H9 (cell line): ENCODE results near the gene CD47. TPM values are rescaled to one million over a fixed set of nuclear protein-coding genes. Genes with fewer than 3 reads are reported as not detected.

Experiments used
- DNase-seq: peaks from one replicate; pipeline ENCODE4 v3.0.0-alpha.2; 2017
- H2AFZ ChIP-seq: one replicate; pipeline ENCODE4 v1.6.1; 2013; ENCODE audit warnings: mild to moderate bottlenecking, low read length, control low read depth, moderate library complexity
- H2AK5ac ChIP-seq: 2 replicates; pipeline ENCODE4 v1.6.1; 2013; ENCODE audit warnings: low read length, control low read depth, mixed read lengths; ENCODE audit not compliant: insufficient read length
- H2BK120ac ChIP-seq: one replicate; pipeline ENCODE4 v1.6.1; 2013; ENCODE audit warnings: low read depth, mild to moderate bottlenecking, low read length, control low read depth, inconsistent platforms; ENCODE audit not compliant: poor library complexity, severe bottlenecking
- H2BK12ac ChIP-seq: 2 replicates; pipeline ENCODE4 v1.6.1; 2013; ENCODE audit warnings: low read length, control low read depth, mixed read lengths, low read depth; ENCODE audit not compliant: insufficient read length
- H2BK15ac ChIP-seq: 2 replicates; pipeline ENCODE4 v1.6.1; 2013; ENCODE audit warnings: low read depth, low read length, control low read depth
- H2BK20ac ChIP-seq: one replicate; pipeline ENCODE4 v1.6.1; 2013; ENCODE audit warnings: low read depth, mild to moderate bottlenecking, low read length, control low read depth, inconsistent platforms; ENCODE audit not compliant: poor library complexity, severe bottlenecking
- H2BK5ac ChIP-seq: 2 replicates; pipeline ENCODE4 v1.6.1; 2013; ENCODE audit warnings: low read length, control low read depth, mixed read lengths; ENCODE audit not compliant: insufficient read length
- H3K14ac ChIP-seq: 2 replicates; pipeline ENCODE4 v1.6.1; 2013; ENCODE audit warnings: low read length, control low read depth; ENCODE audit not compliant: insufficient read depth
- H3K18ac ChIP-seq: 2 replicates; pipeline ENCODE4 v1.6.1; 2013; ENCODE audit warnings: low read depth, mild to moderate bottlenecking, mixed read lengths, low read length, control low read depth; ENCODE audit not compliant: insufficient read length
- H3K23ac ChIP-seq: 2 replicates; pipeline ENCODE4 v1.6.1; 2013; ENCODE audit warnings: low read length, control low read depth, mixed read lengths, low read depth; ENCODE audit not compliant: insufficient read length
- H3K23me2 ChIP-seq: 2 replicates; pipeline ENCODE4 v1.6.1; 2013; ENCODE audit warnings: low read depth, mild to moderate bottlenecking, mixed read lengths, low read length, control low read depth; ENCODE audit not compliant: insufficient read length, poor library complexity, severe bottlenecking
- H3K27ac ChIP-seq: 2 replicates; pipeline ENCODE4 v1.5.1; 2013; ENCODE audit warnings: low read length, control low read depth, mixed read lengths, low read depth; ENCODE audit not compliant: insufficient read length
- H3K27me3 ChIP-seq: 2 replicates; pipeline ENCODE4 v1.6.1; 2013; ENCODE audit warnings: low read length, control low read depth, inconsistent platforms; ENCODE audit not compliant: insufficient read depth
- H3K4ac ChIP-seq: 2 replicates; pipeline ENCODE4 v1.6.1; 2013; ENCODE audit warnings: low read depth, mild to moderate bottlenecking, control low read depth, inconsistent platforms, low read length, moderate library complexity
- H3K4me1 ChIP-seq: 2 replicates; pipeline ENCODE4 v1.6.1; 2013; ENCODE audit warnings: low read length, control low read depth, inconsistent platforms; ENCODE audit not compliant: insufficient read depth
- H3K4me2 ChIP-seq: 2 replicates; pipeline ENCODE4 v1.6.1; 2013; ENCODE audit warnings: low read length, control low read depth, mixed read lengths; ENCODE audit not compliant: insufficient read length, insufficient read depth
- H3K56ac ChIP-seq: 2 replicates; pipeline ENCODE4 v1.6.1; 2013; ENCODE audit warnings: low read depth, mild to moderate bottlenecking, mixed read lengths, low read length, control low read depth; ENCODE audit not compliant: insufficient read length
- H3K79me1 ChIP-seq: 2 replicates; pipeline ENCODE4 v1.6.1; 2013; ENCODE audit warnings: low read depth, mild to moderate bottlenecking, moderate library complexity, low read length, control low read depth, inconsistent platforms; ENCODE audit not compliant: insufficient read depth, poor library complexity, severe bottlenecking
- H3K79me2 ChIP-seq: 2 replicates; pipeline ENCODE4 v1.6.1; 2013; ENCODE audit warnings: low read length, control low read depth, inconsistent platforms; ENCODE audit not compliant: insufficient read depth
- H3K9ac ChIP-seq: 2 replicates; pipeline ENCODE4 v1.6.1; 2013; ENCODE audit warnings: low read length, control low read depth, mixed read lengths; ENCODE audit not compliant: insufficient read length; ENCODE audit errors: extremely low read depth
- H3K9me3 ChIP-seq: one replicate; pipeline ENCODE4 v1.6.1; 2013; ENCODE audit warnings: low read depth, low read length, inconsistent platforms; ENCODE audit not compliant: control insufficient read depth
- H3T11ph ChIP-seq: one replicate; pipeline ENCODE4 v1.6.1; 2013; ENCODE audit warnings: mild to moderate bottlenecking, low read length, control low read depth, inconsistent platforms
- H4K20me1 ChIP-seq: one replicate; pipeline ENCODE4 v1.6.1; 2013; ENCODE audit not compliant: control insufficient read depth, insufficient read length, insufficient read depth
- H4K5ac ChIP-seq: 2 replicates; pipeline ENCODE4 v1.6.1; 2013; ENCODE audit warnings: low read depth, mild to moderate bottlenecking, mixed read lengths, low read length, control low read depth; ENCODE audit not compliant: insufficient read length
- H4K8ac ChIP-seq: replicated peaks from 2 replicates; pipeline ENCODE4 v1.6.1; 2013; ENCODE audit warnings: low read length, control low read depth, mixed read lengths, low read depth; ENCODE audit not compliant: insufficient read length
- H4K91ac ChIP-seq: 2 replicates; pipeline ENCODE4 v1.6.1; 2013; ENCODE audit warnings: low read depth, mild to moderate bottlenecking, moderate library complexity, mixed read lengths, low read length, control low read depth; ENCODE audit not compliant: insufficient read length
- H3K27ac Mint-ChIP-seq, 3 experiments: 2 replicates in 2 of 3; 3 replicates in 1 of 3; pipeline ENCODE4 v1.8.0; 2020 to 2021; ENCODE audit warnings: mixed read lengths in 3 of 3, mild to moderate bottlenecking in 1 of 3, moderate library complexity in 1 of 3
- H3K27me3 Mint-ChIP-seq: 2 replicates; pipeline ENCODE4 v1.8.0; 2021; ENCODE audit warnings: low read depth, mild to moderate bottlenecking, moderate library complexity, mixed read lengths
- H3K36me3 Mint-ChIP-seq, 3 experiments: 2 replicates in 2 of 3; 3 replicates in 1 of 3; pipeline ENCODE4 v1.8.0; 2020 to 2021; ENCODE audit warnings: low read depth in 3 of 3, mixed read lengths in 3 of 3; ENCODE audit not compliant: insufficient read depth in 1 of 3
- H3K4me1 Mint-ChIP-seq, 2 experiments: 2 replicates each; pipeline ENCODE4 v1.8.0; 2020; ENCODE audit warnings: mixed read lengths in 2 of 2
- H3K4me3 Mint-ChIP-seq, 2 experiments: 2 replicates in 1 of 2; 3 replicates in 1 of 2; pipeline ENCODE4 v1.8.0; 2020 to 2021; ENCODE audit warnings: mild to moderate bottlenecking in 2 of 2, mixed read lengths in 2 of 2, moderate library complexity in 1 of 2
- H3K9me3 Mint-ChIP-seq, 2 experiments: 2 replicates in 1 of 2; 3 replicates in 1 of 2; pipeline ENCODE4 v1.8.0; 2020; ENCODE audit warnings: mild to moderate bottlenecking in 2 of 2, mixed read lengths in 2 of 2, moderate library complexity in 1 of 2
- WGBS: extraction: QIAGEN DNeasy Blood & Tissue Kit; methylation state at CpG from one replicate; pipeline ENCODE4 v1.1.7; 2013; ENCODE audit warnings: missing lambda C conversion rate, low lambda C conversion rate, mixed read lengths; ENCODE audit not compliant: insufficient read length; ENCODE audit errors: extremely low coverage; 5-methylcytosine and 5-hydroxymethylcytosine counted together
- total RNA-seq: library from RNA; stranded (reverse); gene quantifications from 2 replicates; pipeline ENCODE4 v1.2.1, GENCODE V29; 2021
- TF ChIP-seq, protein P1 (sequence below): fragments of 200-600 bp; sonication (generic); conservative IDR thresholded peaks from 3 replicates; pipeline ENCODE4 v1.8.0; 2021; ENCODE audit warnings: antibody characterized with exemption, mild to moderate bottlenecking

Gene CD47
- total RNA-seq, 1 experiment from 2014 or later, result 15.4 TPM

DNA sequence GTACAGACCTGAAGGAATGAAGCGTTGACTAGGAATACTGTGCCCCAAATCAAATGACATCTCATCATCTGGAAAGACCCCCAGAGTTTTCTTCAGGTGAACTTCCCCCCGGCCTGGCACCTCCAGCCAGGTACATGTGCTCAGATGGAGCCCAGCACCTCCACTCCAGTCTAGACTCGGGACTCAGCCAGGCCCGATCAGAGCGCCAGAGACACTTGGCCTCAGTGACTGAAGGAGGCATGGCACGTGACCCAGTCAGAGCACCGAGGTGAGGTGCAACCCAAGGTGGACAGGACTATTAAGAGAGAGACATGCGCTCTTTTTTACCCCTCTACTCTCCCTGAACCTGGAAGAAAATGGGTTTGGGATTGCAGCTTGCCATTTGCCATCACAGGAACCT is 48.5 kb downstream of the CD47 start:
- no peak overlapping the region for H2BK5ac ChIP-seq
- no peaks in the 10 kb centered on the region for H3K27me3 Mint-ChIP-seq
- H3K18ac ChIP-seq, result no peak overlapping the region
- no peaks in the 10 kb centered on the region for H3K36me3 Mint-ChIP-seq
- no peaks in the 10 kb centered on the region for H4K20me1 ChIP-seq
- H3K14ac ChIP-seq, result no peak overlapping the region; the same call in 1 of the 2 replicates
- H3K9ac ChIP-seq, result no peak overlapping the region
- H3K23ac ChIP-seq, result no peak overlapping the region
- H3K4me3 Mint-ChIP-seq, result no peak overlapping the region
- no peak overlapping the region for H2BK15ac ChIP-seq
- H3K27ac ChIP-seq, result no peak overlapping the region
- no peak overlapping the region for H3K4me2 ChIP-seq
- no peak overlapping the region for H3K4ac ChIP-seq
- peaks cover 3% of the 10 kb centered on the region; the same call in 1 of the 2 replicates for H3K4me1 ChIP-seq
- H2BK12ac ChIP-seq, result no peak overlapping the region
- H3K27me3 ChIP-seq, result no peaks in the 10 kb centered on the region
- H3K23me2 ChIP-seq, result no peaks in the 10 kb centered on the region
- H3K79me2 ChIP-seq, result no peaks in the 10 kb centered on the region
- H3K4me1 Mint-ChIP-seq, result peaks cover 8 to 15% of the 10 kb centered on the region in 2 experiments
- no peak overlapping the region for H2BK120ac ChIP-seq
- no peak for DNase-seq
- no peaks in the 10 kb centered on the region for H3K9me3 ChIP-seq
- no CpG with 5 or more reads among the region's 8 CpGs for WGBS
- TF ChIP-seq, protein P1, sequence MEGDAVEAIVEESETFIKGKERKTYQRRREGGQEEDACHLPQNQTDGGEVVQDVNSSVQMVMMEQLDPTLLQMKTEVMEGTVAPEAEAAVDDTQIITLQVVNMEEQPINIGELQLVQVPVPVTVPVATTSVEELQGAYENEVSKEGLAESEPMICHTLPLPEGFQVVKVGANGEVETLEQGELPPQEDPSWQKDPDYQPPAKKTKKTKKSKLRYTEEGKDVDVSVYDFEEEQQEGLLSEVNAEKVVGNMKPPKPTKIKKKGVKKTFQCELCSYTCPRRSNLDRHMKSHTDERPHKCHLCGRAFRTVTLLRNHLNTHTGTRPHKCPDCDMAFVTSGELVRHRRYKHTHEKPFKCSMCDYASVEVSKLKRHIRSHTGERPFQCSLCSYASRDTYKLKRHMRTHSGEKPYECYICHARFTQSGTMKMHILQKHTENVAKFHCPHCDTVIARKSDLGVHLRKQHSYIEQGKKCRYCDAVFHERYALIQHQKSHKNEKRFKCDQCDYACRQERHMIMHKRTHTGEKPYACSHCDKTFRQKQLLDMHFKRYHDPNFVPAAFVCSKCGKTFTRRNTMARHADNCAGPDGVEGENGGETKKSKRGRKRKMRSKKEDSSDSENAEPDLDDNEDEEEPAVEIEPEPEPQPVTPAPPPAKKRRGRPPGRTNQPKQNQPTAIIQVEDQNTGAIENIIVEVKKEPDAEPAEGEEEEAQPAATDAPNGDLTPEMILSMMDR, result no peak
- no peak overlapping the region for H4K5ac ChIP-seq
- no peak overlapping the region for H3K56ac ChIP-seq
- no peaks in the 10 kb centered on the region for H3K9me3 Mint-ChIP-seq
- no peak overlapping the region for H3T11ph ChIP-seq
- no peak overlapping the region for H2AK5ac ChIP-seq
- peak overlapping the region in 2 of 3 experiments; percentile 80 to 81; a peak in 3 of 7 replicates for H3K27ac Mint-ChIP-seq
- H3K79me1 ChIP-seq, result no peaks in the 10 kb centered on the region
- H2AFZ ChIP-seq, result no peak overlapping the region
- no peak overlapping the region for H2BK20ac ChIP-seq
- H4K8ac ChIP-seq, result no peak overlapping the region
- no peak overlapping the region for H4K91ac ChIP-seq
